ENCODE results near the gene PLCD1.

PLCD1 gene

GRCh38 chr3:38017445-38018295 lies 11.8 kb downstream of the PLCD1 start:
- FAIRE-seq = no peak
- no peak for DNase-seq (ENCODE audit: insufficient read length, low spot score)

GRCh38 chr3:38016847-38017444 lies 12.5 kb downstream of the PLCD1 start:
- FAIRE-seq = no peak

GRCh38 chr3:38016410-38016809 lies 13.0 kb downstream of the PLCD1 start:
- no peak for FAIRE-seq
- no peak for DNase-seq (ENCODE audit: insufficient read length, low spot score)

More at GRCh38 chr3:38016847-38017444, 12.5 kb downstream of the PLCD1 start:
- no peak for DNase-seq (ENCODE audit: insufficient read length, low spot score)

- FAIRE-seq (no peak), DNase-seq (ENCODE audit: insufficient read length, low spot score) (no peak)
Observed at GRCh38 chr3:38015984-38016383, 13.5 kb downstream of the PLCD1 start.

- no peak for FAIRE-seq
- DNase-seq (ENCODE audit: insufficient read length, low spot score) = no peak
Observed at GRCh38 chr3:38015485-38015884, 14.0 kb downstream of the PLCD1 start.

GRCh38 chr3:38011111-38011510 lies 18.3 kb downstream of the PLCD1 start:
- FAIRE-seq (no peak), DNase-seq (ENCODE audit: insufficient read length, low spot score) (no peak)

GRCh38 chr3:38009807-38010591 lies 19.4 kb downstream of the PLCD1 start:
- DNase-seq (ENCODE audit: insufficient read length, low spot score) (no peak), FAIRE-seq (no peak)

- FAIRE-seq = no peak
- no peak for DNase-seq (ENCODE audit: insufficient read length, low spot score)
Observed at GRCh38 chr3:38008971-38009580, 20.4 kb downstream of the PLCD1 start.

- DNase-seq (ENCODE audit: insufficient read length, low spot score) (no peak), FAIRE-seq (no peak)
Observed at GRCh38 chr3:38008191-38008701, 21.2 kb downstream of the PLCD1 start.

- no peak for FAIRE-seq
- DNase-seq (ENCODE audit: insufficient read length, low spot score) = no peak
Observed at GRCh38 chr3:38007754-38008090, 21.7 kb downstream of the PLCD1 start.

GRCh38 chr3:38006445-38006995 lies 22.9 kb downstream of the PLCD1 start:
- DNase-seq (ENCODE audit: insufficient read length, low spot score) (no peak), FAIRE-seq (no peak)

- FAIRE-seq = no peak
Observed at GRCh38 chr3:38006031-38006430, 23.4 kb downstream of the PLCD1 start.

GRCh38 chr3:38005076-38006020 lies 24.1 kb downstream of the PLCD1 start:
- DNase-seq (ENCODE audit: insufficient read length, low spot score) (no peak), FAIRE-seq (no peak)

More at GRCh38 chr3:38006031-38006430, 23.4 kb downstream of the PLCD1 start:
- DNase-seq (ENCODE audit: insufficient read length, low spot score) = no peak

- no peak for DNase-seq (ENCODE audit: insufficient read length, low spot score)
- no peak for FAIRE-seq
Observed at GRCh38 chr3:38004415-38005075, 24.9 kb downstream of the PLCD1 start.

- no peak for FAIRE-seq
- no peak for DNase-seq (ENCODE audit: insufficient read length, low spot score)
Observed at GRCh38 chr3:38003817-38004414, 25.5 kb downstream of the PLCD1 start.

- no peak for DNase-seq (ENCODE audit: insufficient read length, low spot score)
- no peak for FAIRE-seq
Observed at GRCh38 chr3:38003371-38003816, 26.0 kb downstream of the PLCD1 start.

- no peak for FAIRE-seq
- DNase-seq (ENCODE audit: insufficient read length, low spot score) = no peak
Observed at GRCh38 chr3:38002940-38003339, 26.5 kb downstream of the PLCD1 start.

- FAIRE-seq = no peak
- DNase-seq (ENCODE audit: insufficient read length, low spot score) = no peak
Observed at GRCh38 chr3:38002291-38002876, 27.1 kb downstream of the PLCD1 start.
